ENCODE data around the gene METTL16.
"Not testable (repeated sequence)": the region's sequence is repeated elsewhere in the genome, so short reads cannot be mapped to it uniquely, and the experiment has no call there.

The METTL16 gene

GRCh38 chr17:2449486-2449885 is 62.2 kb downstream of the METTL16 start:
- DNase-seq = no peak

GRCh38 chr17:2447479-2447878 is 64.2 kb downstream of the METTL16 start:
- DNase-seq = not testable (repeated sequence)

GRCh38 chr17:2445638-2446037 is 66.0 kb downstream of the METTL16 start:
- no peak for DNase-seq

GRCh38 chr17:2444382-2444781 is 67.3 kb downstream of the METTL16 start:
- DNase-seq = no peak

- DNase-seq = no peak
Observed at GRCh38 chr17:2442166-2442565, 69.5 kb downstream of the METTL16 start.

- no peak for DNase-seq
Observed at GRCh38 chr17:2440930-2441329, 70.8 kb downstream of the METTL16 start.

GRCh38 chr17:2439997-2440396 is 71.7 kb downstream of the METTL16 start:
- not testable (repeated sequence) for DNase-seq

- no peak for DNase-seq
Observed at GRCh38 chr17:2438823-2439222, 72.9 kb downstream of the METTL16 start.

GRCh38 chr17:2436316-2436905 is 75.3 kb downstream of the METTL16 start:
- no peak for DNase-seq

- no peak for DNase-seq
Observed at GRCh38 chr17:2435862-2436261, 75.8 kb downstream of the METTL16 start.

GRCh38 chr17:2435181-2435741 is 76.4 kb downstream of the METTL16 start:
- no peak for DNase-seq

GRCh38 chr17:2433696-2434095 is 78.0 kb downstream of the METTL16 start:
- DNase-seq = no peak

- no peak for DNase-seq
Observed at GRCh38 chr17:2427910-2428309, 83.8 kb downstream of the METTL16 start.

- DNase-seq = no peak
Observed at GRCh38 chr17:2427215-2427614, 84.5 kb downstream of the METTL16 start.

- no peak for DNase-seq
Observed at GRCh38 chr17:2423271-2423670, 88.4 kb downstream of the METTL16 start.

GRCh38 chr17:2421315-2422147 is 90.2 kb downstream of the METTL16 start:
- DNase-seq = no peak

- no peak for DNase-seq
Observed at GRCh38 chr17:2420176-2420575, 91.5 kb downstream of the METTL16 start.

- DNase-seq = no peak
Observed at GRCh38 chr17:2419486-2419885, 92.2 kb downstream of the METTL16 start.

- no peak for DNase-seq
Observed at GRCh38 chr17:2418572-2418971, 93.1 kb downstream of the METTL16 start.

- peak; percentile 91 for DNase-seq
Observed at GRCh38 chr17:2416010-2416734, 95.5 kb downstream of the METTL16 start.

GRCh38 chr17:2415081-2415480 is 96.6 kb downstream of the METTL16 start:
- no peak for DNase-seq

- no peak for DNase-seq
Observed at GRCh38 chr17:2414446-2415064, 97.1 kb downstream of the METTL16 start.

GRCh38 chr17:2412561-2413021 is 99.1 kb downstream of the METTL16 start:
- DNase-seq = no peak
